SKM-1 (cell line): ENCODE results near the gene USH2A.
A peak's percentile ranks its signal among the peaks of the same experiment; 100 is the strongest.
"Not testable (repeated sequence)": the region's sequence is repeated elsewhere in the genome, so short reads cannot be mapped to it uniquely, and the experiment has no call there.

Experiments
- DNase-seq: peaks from one replicate; lab custom pipeline; 2025; ENCODE audit not compliant: unreplicated experiment; lab: John Stamatoyannopoulos, UW

The USH2A gene

GRCh38 chr1:216057063-216057462, 366.2 kb downstream of the USH2A start:
- DNase-seq: no peak

- no peak for DNase-seq
Observed at GRCh38 chr1:216055004-216055403, 368.2 kb downstream of the USH2A start.

GRCh38 chr1:216054600-216054999, 368.6 kb downstream of the USH2A start:
- no peak for DNase-seq

- no peak for DNase-seq
Observed at GRCh38 chr1:216051071-216051470, 372.2 kb downstream of the USH2A start.

- DNase-seq: no peak
Observed at GRCh38 chr1:216049741-216050430, 373.4 kb downstream of the USH2A start.

- no peak for DNase-seq
Observed at GRCh38 chr1:216047811-216048572, 375.3 kb downstream of the USH2A start.

GRCh38 chr1:216046336-216046735, 376.9 kb downstream of the USH2A start:
- DNase-seq: no peak

GRCh38 chr1:216045400-216045799, 377.8 kb downstream of the USH2A start:
- DNase-seq: no peak

- no peak for DNase-seq
Observed at GRCh38 chr1:216044538-216044937, 378.7 kb downstream of the USH2A start.

GRCh38 chr1:216034506-216034905, 388.7 kb downstream of the USH2A start:
- no peak for DNase-seq

GRCh38 chr1:216032961-216033614, 390.2 kb downstream of the USH2A start:
- DNase-seq: no peak

- DNase-seq: no peak
Observed at GRCh38 chr1:216032284-216032683, 391.0 kb downstream of the USH2A start.

- DNase-seq: no peak
Observed at GRCh38 chr1:216028631-216029030, 394.6 kb downstream of the USH2A start.

- no peak for DNase-seq
Observed at GRCh38 chr1:216024546-216024945, 398.7 kb downstream of the USH2A start.

GRCh38 chr1:216020743-216021345, 402.4 kb downstream of the USH2A start:
- no peak for DNase-seq

GRCh38 chr1:216015116-216015515, 408.1 kb downstream of the USH2A start:
- no peak for DNase-seq

- no peak for DNase-seq
Observed at GRCh38 chr1:216014086-216014485, 409.2 kb downstream of the USH2A start.

GRCh38 chr1:216009456-216009855, 413.8 kb downstream of the USH2A start:
- DNase-seq: not testable (repeated sequence)

- no peak for DNase-seq
Observed at GRCh38 chr1:216005916-216006315, 417.3 kb downstream of the USH2A start.

- peak; percentile 21 for DNase-seq
Observed at GRCh38 chr1:215992620-215993019, 430.6 kb downstream of the USH2A start.

- peak; percentile 41 for DNase-seq
Observed at GRCh38 chr1:215987092-215987875, 436.0 kb downstream of the USH2A start.
